ENCODE data around the gene POLR1C.
"Not testable (repeated sequence)": the region's sequence is repeated elsewhere in the genome, so short reads cannot be mapped to it uniquely, and the experiment has no call there.

GRCh38 chr6:43498291-43498690 lies 18.6 kb upstream of the POLR1C start:
- not testable (repeated sequence) for TF ChIP-seq POLR2A (IDR thresholded peaks at IDR 0.05)
- TF ChIP-seq, protein P1, sequence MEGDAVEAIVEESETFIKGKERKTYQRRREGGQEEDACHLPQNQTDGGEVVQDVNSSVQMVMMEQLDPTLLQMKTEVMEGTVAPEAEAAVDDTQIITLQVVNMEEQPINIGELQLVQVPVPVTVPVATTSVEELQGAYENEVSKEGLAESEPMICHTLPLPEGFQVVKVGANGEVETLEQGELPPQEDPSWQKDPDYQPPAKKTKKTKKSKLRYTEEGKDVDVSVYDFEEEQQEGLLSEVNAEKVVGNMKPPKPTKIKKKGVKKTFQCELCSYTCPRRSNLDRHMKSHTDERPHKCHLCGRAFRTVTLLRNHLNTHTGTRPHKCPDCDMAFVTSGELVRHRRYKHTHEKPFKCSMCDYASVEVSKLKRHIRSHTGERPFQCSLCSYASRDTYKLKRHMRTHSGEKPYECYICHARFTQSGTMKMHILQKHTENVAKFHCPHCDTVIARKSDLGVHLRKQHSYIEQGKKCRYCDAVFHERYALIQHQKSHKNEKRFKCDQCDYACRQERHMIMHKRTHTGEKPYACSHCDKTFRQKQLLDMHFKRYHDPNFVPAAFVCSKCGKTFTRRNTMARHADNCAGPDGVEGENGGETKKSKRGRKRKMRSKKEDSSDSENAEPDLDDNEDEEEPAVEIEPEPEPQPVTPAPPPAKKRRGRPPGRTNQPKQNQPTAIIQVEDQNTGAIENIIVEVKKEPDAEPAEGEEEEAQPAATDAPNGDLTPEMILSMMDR (IDR thresholded peaks at IDR 0.05): not testable (repeated sequence)

Measured in upper lobe of left lung (tissue), 4 donors.